Osteoblast (primary cell): Measurements from ENCODE around the gene C1QL4. TPM values are rescaled to one million over a fixed set of nuclear protein-coding genes. Genes with fewer than 3 reads are reported as not detected.
"Not testable (repeated sequence)": the region's sequence is repeated elsewhere in the genome, so short reads cannot be mapped to it uniquely, and the experiment has no call there.

Experiments used
- DNase-seq: peaks from one replicate; pipeline ENCODE4 v3.0.0; 2011; ENCODE audit warnings: low spot score, mixed read lengths; ENCODE audit not compliant: insufficient read length; ENCODE audit errors: missing footprints
- H2AFZ ChIP-seq: 2 replicates; pipeline ENCODE4 v1.6.0; 2011; ENCODE audit warnings: mild to moderate bottlenecking, low read length
- H3K27ac ChIP-seq: 2 replicates; pipeline ENCODE4 v1.5.1; 2011; ENCODE audit warnings: mild to moderate bottlenecking, low read depth, low read length, moderate library complexity
- H3K27me3 ChIP-seq: 2 replicates; pipeline ENCODE4 v1.6.0; 2012; ENCODE audit warnings: mild to moderate bottlenecking, control low read depth, inconsistent platforms, low read length, moderate library complexity; ENCODE audit not compliant: insufficient read depth
- H3K36me3 ChIP-seq: 2 replicates; pipeline ENCODE4 v1.5.1; 2011; ENCODE audit warnings: mild to moderate bottlenecking, low read length, control low read depth, moderate library complexity; ENCODE audit not compliant: insufficient read depth
- H3K4me1 ChIP-seq: 2 replicates; pipeline ENCODE4 v1.5.1; 2011; ENCODE audit warnings: mild to moderate bottlenecking, low read length, control low read depth, moderate library complexity; ENCODE audit not compliant: insufficient read depth
- H3K4me2 ChIP-seq: 2 replicates; pipeline ENCODE4 v1.6.0; 2011; ENCODE audit warnings: mild to moderate bottlenecking, low read length; ENCODE audit not compliant: insufficient read depth
- H3K4me3 ChIP-seq: fragments of 200-600 bp; sonication (generic); 3 replicates; pipeline ENCODE4 v1.5.1; 2012; ENCODE audit warnings: mild to moderate bottlenecking, low read length, inconsistent platforms; ENCODE audit not compliant: insufficient read depth
- H3K79me2 ChIP-seq: 2 replicates; pipeline ENCODE4 v1.6.0; 2012; ENCODE audit warnings: mild to moderate bottlenecking, low read length, control low read depth, inconsistent platforms; ENCODE audit not compliant: insufficient read depth
- H3K9me3 ChIP-seq: 2 replicates; pipeline ENCODE4 v1.5.1; 2011; ENCODE audit warnings: low read depth, low read length, control low read depth
- H4K20me1 ChIP-seq: 2 replicates; pipeline ENCODE4 v1.6.0; 2012; ENCODE audit warnings: mild to moderate bottlenecking, low read length, control low read depth; ENCODE audit not compliant: insufficient read depth
- CTCF ChIP-seq: IDR thresholded peaks from 2 replicates; pipeline ENCODE4 v1.5.1; 2011; ENCODE audit warnings: mild to moderate bottlenecking, low read depth, low read length, moderate library complexity; ENCODE audit errors: extremely low read depth
- total RNA-seq: library from RNA; depleted of rRNA; stranded (reverse); fragments of >200 nt; gene quantifications from 2 replicates; pipeline ENCODE4 v1.2.3, GENCODE V29; 2012

C1QL4 gene
- total RNA-seq, 1 donor, result 0.36 TPM

- no peak for DNase-seq
- Histone ChIP-seq H4K20me1 (no peaks in the 10 kb centered on the region), H3K36me3 (no peaks in the 10 kb centered on the region), H3K27ac (no peak overlapping the region), H3K4me1 (no peaks in the 10 kb centered on the region), H3K4me3 (no peak overlapping the region), H3K4me2 (no peak overlapping the region), H2AFZ (no peak overlapping the region), H3K27me3 (peaks cover 3% of the 10 kb centered on the region), H3K9me3 (peaks cover 2% of the 10 kb centered on the region), H3K79me2 (no peaks in the 10 kb centered on the region)
- TF ChIP-seq CTCF, result peak; percentile 22
Measured at GRCh38 chr12:49283541-49284429, 53.2 kb downstream of the C1QL4 start.

GRCh38 chr12:49282740-49283375 is 54.1 kb downstream of the C1QL4 start:
- H3K4me1 ChIP-seq, H3K27ac ChIP-seq, H3K9me3 ChIP-seq, H3K36me3 ChIP-seq, H3K27me3 ChIP-seq, H3K4me3 ChIP-seq, H3K79me2 ChIP-seq, H3K4me2 ChIP-seq, H4K20me1 ChIP-seq, DNase-seq, H2AFZ ChIP-seq: not testable (repeated sequence)

Other genes starting within 250 kb of the C1QL4 start
- under 0.01 TPM in 1 of 2 replicates, not detected in the other for gene DHH, start 242.4 kb downstream of the C1QL4 start, total RNA-seq
- gene LMBR1L, start 226.3 kb downstream of the C1QL4 start, total RNA-seq, result 57.2 and 60.4 TPM in 2 replicates
- gene TUBA1B, start 205.8 kb downstream of the C1QL4 start, total RNA-seq, result 578 and 616 TPM in 2 replicates
- gene TUBA1A, start 148.1 kb downstream of the C1QL4 start, total RNA-seq, result 478 and 491 TPM in 2 replicates
- 307 and 321 TPM in 2 replicates for gene TUBA1C, start 72.1 kb downstream of the C1QL4 start, total RNA-seq
- under 0.01 TPM in 1 of 2 replicates, not detected in the other for gene PRPH, start 42.0 kb downstream of the C1QL4 start, total RNA-seq
- gene TROAP, start 13.9 kb downstream of the C1QL4 start, total RNA-seq, result 2.5 and 3.5 TPM in 2 replicates
- 0.29 and 1.1 TPM in 2 replicates for gene DNAJC22, start 9.7 kb upstream of the C1QL4 start, total RNA-seq
- gene SPATS2, start 30.3 kb upstream of the C1QL4 start, total RNA-seq, result 23.3 and 25.7 TPM in 2 replicates
- not detected in 2 replicates for gene KCNH3, start 201.8 kb upstream of the C1QL4 start, total RNA-seq
- gene MCRS1, start 231.0 kb upstream of the C1QL4 start, total RNA-seq, result 51.0 and 56.5 TPM in 2 replicates